Kidney (tissue), 14 donors: ENCODE data around the gene RNPEP. TPM values are rescaled to one million over a fixed set of nuclear protein-coding genes. Genes with fewer than 3 reads are reported as not detected.

Experiments used
- DNase-seq, 5 donors: peaks; one replicate each; pipeline ENCODE4 v3.0.0-alpha.2; 2013 to 2020
- FAIRE-seq: peaks from 2 replicates; lab custom pipeline; 2012; peaks lifted over from hg19 to GRCh38; lab: Jason Lieb, UNC
- H3K27ac ChIP-seq, 2 donors: one replicate each; pipeline ENCODE4 v1.7.0; 2013; ENCODE audit warnings: low read depth in 2 of 2, low read length in 2 of 2, inconsistent platforms in 1 of 2
- H3K27me3 ChIP-seq: one replicate; pipeline ENCODE4 v1.7.1; 2013; ENCODE audit warnings: low read length, inconsistent platforms; ENCODE audit not compliant: control insufficient read depth, insufficient read depth
- H3K36me3 ChIP-seq, 3 donors: one replicate each; pipeline versions ENCODE4 v1.7.0 to v1.7.1; 2013; ENCODE audit warnings: low read length in 3 of 3, control low read depth in 1 of 3, inconsistent platforms in 1 of 3; ENCODE audit not compliant: insufficient read depth in 3 of 3, control insufficient read depth in 2 of 3
- H3K4me1 ChIP-seq, 3 donors: one replicate each; pipeline versions ENCODE4 v1.7.0 to v1.7.1; 2013; ENCODE audit warnings: low read length in 3 of 3, inconsistent platforms in 1 of 3, low read depth in 1 of 3; ENCODE audit not compliant: control insufficient read depth in 2 of 3, insufficient read depth in 2 of 3
- H3K4me3 ChIP-seq, 3 donors: one replicate each; pipeline versions ENCODE4 v1.7.0 to v1.8.1; 2013; ENCODE audit warnings: low read length in 3 of 3, control low read depth in 1 of 3, inconsistent platforms in 1 of 3
- H3K9ac ChIP-seq, 3 donors: one replicate each; pipeline versions ENCODE4 v1.7.0 to v1.7.1; 2013; ENCODE audit warnings: low read length in 3 of 3, control low read depth in 1 of 3, inconsistent platforms in 1 of 3
- H3K9me3 ChIP-seq, 3 donors: one replicate each; pipeline versions ENCODE4 v1.7.0 to v1.7.1; 2013; ENCODE audit warnings: low read length in 3 of 3, control low read depth in 1 of 3, inconsistent platforms in 1 of 3; ENCODE audit not compliant: control insufficient read depth in 2 of 3, insufficient read depth in 1 of 3
- intact Hi-C: fragments of 100-400 bp; cut with DNase I; formaldehyde crosslinking; loops from one replicate; pipeline ENCODE4 v1.11.1; 2022
- polyA plus RNA-seq: library from polyadenylated mRNA; stranded (reverse); fragments of 350-450 nt; fragmentation: Illumina TruSeq; extraction: RNeasy Lipid Tissue Mini Kit (QIAGEN cat#74804); gene quantifications from one replicate; pipeline ENCODE4 v1.2.3, GENCODE V29; 2014; ENCODE audit warnings: low read depth, low replicate concordance; ENCODE audit not compliant: insufficient read depth
- total RNA-seq: library from RNA; stranded (reverse); fragmentation: NEBNext Ultra II Directional; extraction: Animal tissue kit (Norgen Biotek cat#: 25700); gene quantifications from one replicate; pipeline ENCODE4 v1.2.1, GENCODE V29; 2021
- TF ChIP-seq, protein P1 (sequence below): IDR thresholded peaks from 3 replicates; pipeline ENCODE4 v1.5.1; 2012; ENCODE audit warnings: mild to moderate bottlenecking, moderate library complexity, borderline replicate concordance; ENCODE audit not compliant: insufficient read depth; ENCODE audit errors: extremely low read depth
- donor health status: control.
- donor health status: control.
- donor health status: control.
- donor health status: control.
- donor health status: control.
- donor health status: DM: yes; HTN: yes; CAD: no.
- donor health status: Normal renal cell carcinoma (clear cell type).

RNPEP gene
- total and polyA plus RNA-seq, 2 donors from 2014 or later = 48.7 to 54.6 TPM

DNA sequence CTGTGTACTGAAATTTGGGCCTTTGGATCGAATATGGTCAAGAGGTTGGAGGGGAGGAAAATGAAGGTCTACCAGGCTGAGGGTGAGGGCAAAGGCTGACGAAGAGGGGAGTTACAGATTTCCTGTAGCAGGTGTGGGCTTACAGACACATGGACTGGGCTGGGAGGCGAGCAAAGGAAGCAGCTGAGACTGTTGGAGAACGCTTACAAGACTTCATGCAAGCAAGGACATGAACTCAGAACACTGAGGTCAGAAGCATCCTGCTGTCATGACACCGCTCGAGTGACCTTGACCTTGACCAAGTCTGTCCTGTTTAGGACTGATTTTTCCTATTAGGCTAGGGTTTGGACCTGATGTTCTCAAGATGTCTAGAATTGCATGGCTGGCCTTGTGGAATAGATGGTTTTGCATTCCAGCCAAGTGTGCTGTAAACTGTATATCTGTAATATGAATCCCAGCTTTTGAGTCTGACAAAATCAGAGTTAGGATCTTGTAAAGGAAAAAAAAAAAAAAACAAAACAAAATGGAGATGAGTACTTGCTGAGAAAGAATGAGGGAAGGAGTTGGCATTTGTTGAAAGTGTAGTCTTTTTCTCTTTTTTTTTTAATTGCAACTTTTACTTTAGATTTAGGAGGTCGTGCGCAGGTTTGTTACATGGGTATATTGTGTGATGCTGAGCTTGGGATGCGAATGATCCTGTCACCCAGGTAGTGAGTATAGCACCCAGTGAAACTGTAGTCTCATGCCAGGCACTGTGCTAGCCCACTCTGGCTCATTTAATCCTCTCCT lies 33.8 kb downstream of the RNPEP start:
- no peak for FAIRE-seq
- no peak overlapping the region for H3K9ac ChIP-seq
- DNase-seq = peak in 1 of 5 donors; percentile 16
- no peak overlapping the region for H3K27ac ChIP-seq
- no peaks in the 10 kb centered on the region for H3K9me3 ChIP-seq
- H3K27me3 ChIP-seq = no peaks in the 10 kb centered on the region
- peaks cover 0 to 15% (median 5%) of the 10 kb centered on the region in 3 donors for H3K4me1 ChIP-seq
- TF ChIP-seq, protein P1, sequence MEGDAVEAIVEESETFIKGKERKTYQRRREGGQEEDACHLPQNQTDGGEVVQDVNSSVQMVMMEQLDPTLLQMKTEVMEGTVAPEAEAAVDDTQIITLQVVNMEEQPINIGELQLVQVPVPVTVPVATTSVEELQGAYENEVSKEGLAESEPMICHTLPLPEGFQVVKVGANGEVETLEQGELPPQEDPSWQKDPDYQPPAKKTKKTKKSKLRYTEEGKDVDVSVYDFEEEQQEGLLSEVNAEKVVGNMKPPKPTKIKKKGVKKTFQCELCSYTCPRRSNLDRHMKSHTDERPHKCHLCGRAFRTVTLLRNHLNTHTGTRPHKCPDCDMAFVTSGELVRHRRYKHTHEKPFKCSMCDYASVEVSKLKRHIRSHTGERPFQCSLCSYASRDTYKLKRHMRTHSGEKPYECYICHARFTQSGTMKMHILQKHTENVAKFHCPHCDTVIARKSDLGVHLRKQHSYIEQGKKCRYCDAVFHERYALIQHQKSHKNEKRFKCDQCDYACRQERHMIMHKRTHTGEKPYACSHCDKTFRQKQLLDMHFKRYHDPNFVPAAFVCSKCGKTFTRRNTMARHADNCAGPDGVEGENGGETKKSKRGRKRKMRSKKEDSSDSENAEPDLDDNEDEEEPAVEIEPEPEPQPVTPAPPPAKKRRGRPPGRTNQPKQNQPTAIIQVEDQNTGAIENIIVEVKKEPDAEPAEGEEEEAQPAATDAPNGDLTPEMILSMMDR = no peak
- peak overlapping the region in 1 of 3 donors; percentile 15 for H3K4me3 ChIP-seq
- intact Hi-C loops = no loop called here
- peaks cover 0 to 25% (median 7%) of the 10 kb centered on the region in 3 donors for H3K36me3 ChIP-seq

DNA sequence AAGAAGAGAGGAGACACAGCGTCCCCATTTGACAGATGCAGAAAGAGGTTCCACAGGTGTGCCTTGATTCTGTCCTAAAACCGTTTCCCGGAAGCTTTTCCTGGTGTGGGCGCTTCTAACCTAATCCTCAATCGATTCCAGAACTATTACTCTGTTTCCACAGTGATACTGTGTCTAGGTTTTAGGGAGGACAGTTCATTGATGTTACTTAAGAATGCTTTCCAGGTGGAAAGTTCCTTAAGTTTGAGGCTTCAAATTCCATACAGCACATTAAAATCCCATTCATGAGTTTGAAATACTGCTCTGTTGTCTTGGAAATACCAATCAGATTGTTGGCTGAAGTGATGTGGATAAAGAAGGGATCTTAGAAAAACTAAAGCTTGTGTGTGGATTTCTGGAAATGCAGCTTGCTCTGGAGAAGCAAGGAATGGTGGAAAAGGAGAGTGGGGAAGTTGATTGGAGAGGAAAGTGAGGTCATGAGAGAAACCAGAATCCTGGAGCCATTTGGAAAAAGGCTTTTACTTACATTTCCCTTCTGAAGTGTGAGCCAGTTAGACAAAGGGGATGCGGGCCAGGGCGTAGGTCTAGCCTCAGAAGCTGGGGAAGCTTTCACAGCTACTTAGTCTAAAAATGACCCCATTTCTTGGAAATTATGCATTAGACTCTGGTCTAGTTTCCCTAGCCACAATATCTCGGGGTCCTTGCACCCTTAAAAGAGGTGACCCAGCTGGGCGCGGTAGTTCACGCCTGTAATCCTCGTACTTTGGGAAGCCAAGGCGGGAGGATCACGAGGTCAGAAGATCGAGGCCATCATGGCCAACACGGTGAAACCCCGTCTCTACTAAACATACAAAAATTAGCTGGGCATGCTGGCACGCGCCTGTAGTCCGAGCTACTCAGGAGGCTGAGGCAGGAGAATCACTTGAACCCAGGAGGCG lies 34.6 kb downstream of the RNPEP start:
- TF ChIP-seq, protein P1 = no peak
- DNase-seq (peak in 1 of 5 donors; percentile 33), FAIRE-seq (no peak)
- intact Hi-C loops = no loop called here
- Histone ChIP-seq H3K36me3 (peaks cover 0 to 22% (median 7%) of the 10 kb centered on the region in 3 donors), H3K4me3 (no peak overlapping the region), H3K9me3 (no peaks in the 10 kb centered on the region), H3K27ac (peak overlapping the region; percentile 9 to 53), H3K4me1 (peaks cover 0 to 15% (median 5%) of the 10 kb centered on the region in 3 donors), H3K9ac (no peak overlapping the region), H3K27me3 (no peaks in the 10 kb centered on the region)

DNA sequence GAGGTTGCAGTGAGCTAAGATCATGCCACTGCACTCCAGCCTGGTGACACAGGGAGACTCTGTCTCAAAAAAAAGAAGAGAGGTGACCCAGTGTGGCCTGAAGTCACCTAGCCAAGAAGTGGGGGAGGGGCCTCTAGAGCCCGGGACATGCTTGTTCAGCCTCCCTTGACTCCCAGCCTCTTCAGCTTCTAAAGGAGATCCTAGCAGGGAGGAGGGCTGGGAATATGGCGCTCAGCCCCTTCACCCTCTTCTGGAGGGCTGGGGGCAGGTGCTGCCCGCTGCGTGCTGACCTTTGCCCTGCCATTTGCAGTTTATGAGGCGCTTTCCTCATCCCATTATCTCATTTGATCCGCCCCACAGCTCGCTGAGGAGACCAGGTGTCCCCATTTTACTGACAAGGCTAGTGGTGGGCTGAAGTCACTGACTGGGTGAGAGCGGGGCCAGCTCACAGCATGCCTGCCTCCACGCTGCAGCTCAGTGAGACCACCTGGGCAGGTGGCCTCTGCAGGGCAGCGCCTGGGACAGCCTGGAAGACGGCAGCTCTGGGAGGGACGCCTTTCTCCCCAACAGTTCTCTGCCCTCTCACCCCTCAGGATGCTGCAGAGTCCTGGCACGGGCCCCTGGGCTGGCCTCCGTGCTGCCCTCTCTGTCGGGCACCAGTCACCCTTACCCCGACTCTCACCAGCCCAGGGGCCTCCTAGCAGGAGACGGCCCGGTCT lies 35.5 kb downstream of the RNPEP start:
- peak overlapping the region; percentile 12 to 88 for H3K27ac ChIP-seq
- no peak overlapping the region for H3K4me3 ChIP-seq
- FAIRE-seq = no peak
- peaks cover 2 to 20% (median 5%) of the 10 kb centered on the region in 3 donors for H3K4me1 ChIP-seq
- H3K9ac ChIP-seq = no peak overlapping the region
- TF ChIP-seq, protein P1 = no peak
- peaks cover 0 to 20% (median 7%) of the 10 kb centered on the region in 3 donors for H3K36me3 ChIP-seq
- no peaks in the 10 kb centered on the region for H3K27me3 ChIP-seq
- H3K9me3 ChIP-seq = no peaks in the 10 kb centered on the region
- intact Hi-C loops = no loop called here
- DNase-seq = peak in 4 of 5 donors; percentile 26 to 82 (median 46)
